AG08396 (cell line): ENCODE data around the gene PCDHA3.
"Not testable (repeated sequence)": the region's sequence is repeated elsewhere in the genome, so short reads cannot be mapped to it uniquely, and the experiment has no call there.

Source experiments
- DNase-seq: peaks from one replicate; pipeline ENCODE4 v3.0.0; 2012; ENCODE audit warnings: low spot score, mixed read lengths

The PCDHA3 gene

DNA sequence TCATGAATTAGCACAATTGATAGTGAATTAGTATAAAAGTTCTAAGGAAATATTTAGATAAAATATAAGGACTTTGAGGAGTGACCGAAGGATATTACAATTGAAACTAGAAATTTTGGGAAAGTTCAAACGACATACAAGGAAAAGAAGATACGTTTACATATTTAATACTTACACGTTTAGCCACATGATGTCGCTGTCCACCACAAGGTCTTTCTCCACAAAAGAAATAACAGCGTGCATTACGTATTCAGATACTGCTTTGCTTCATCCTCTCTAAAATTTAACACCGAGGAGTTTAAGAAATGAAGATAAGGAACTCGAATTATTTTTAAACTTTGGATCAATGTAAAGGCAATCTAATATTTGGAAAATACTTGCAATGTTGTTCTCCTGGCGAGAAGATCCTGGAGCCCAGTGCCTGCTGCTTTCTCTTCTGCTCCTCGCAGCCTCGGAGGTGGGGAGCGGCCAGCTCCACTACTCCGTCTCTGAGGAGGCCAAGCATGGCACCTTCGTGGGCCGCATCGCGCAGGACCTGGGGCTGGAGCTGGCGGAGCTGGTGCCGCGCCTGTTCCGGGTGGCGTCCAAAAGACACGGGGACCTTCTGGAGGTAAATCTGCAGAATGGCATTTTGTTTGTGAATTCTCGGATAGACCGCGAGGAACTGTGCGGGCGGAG, at the start of gene PCDHA3:
PCDHA3 (plus strand) TSS at position 242 of the 678 bp plus-strand sequence.
- DNase-seq, result peak; percentile 46

GRCh38 chr5:140753561-140753960, 47.3 kb upstream of the PCDHA3 start:
- no peak for DNase-seq

- DNase-seq, result no peak
Observed at GRCh38 chr5:140764177-140764973, 36.5 kb upstream of the PCDHA3 start.

GRCh38 chr5:140767444-140767843, 33.4 kb upstream of the PCDHA3 start:
- no peak for DNase-seq

- no peak for DNase-seq
Observed at GRCh38 chr5:140780512-140780911, 20.3 kb upstream of the PCDHA3 start.

DNA sequence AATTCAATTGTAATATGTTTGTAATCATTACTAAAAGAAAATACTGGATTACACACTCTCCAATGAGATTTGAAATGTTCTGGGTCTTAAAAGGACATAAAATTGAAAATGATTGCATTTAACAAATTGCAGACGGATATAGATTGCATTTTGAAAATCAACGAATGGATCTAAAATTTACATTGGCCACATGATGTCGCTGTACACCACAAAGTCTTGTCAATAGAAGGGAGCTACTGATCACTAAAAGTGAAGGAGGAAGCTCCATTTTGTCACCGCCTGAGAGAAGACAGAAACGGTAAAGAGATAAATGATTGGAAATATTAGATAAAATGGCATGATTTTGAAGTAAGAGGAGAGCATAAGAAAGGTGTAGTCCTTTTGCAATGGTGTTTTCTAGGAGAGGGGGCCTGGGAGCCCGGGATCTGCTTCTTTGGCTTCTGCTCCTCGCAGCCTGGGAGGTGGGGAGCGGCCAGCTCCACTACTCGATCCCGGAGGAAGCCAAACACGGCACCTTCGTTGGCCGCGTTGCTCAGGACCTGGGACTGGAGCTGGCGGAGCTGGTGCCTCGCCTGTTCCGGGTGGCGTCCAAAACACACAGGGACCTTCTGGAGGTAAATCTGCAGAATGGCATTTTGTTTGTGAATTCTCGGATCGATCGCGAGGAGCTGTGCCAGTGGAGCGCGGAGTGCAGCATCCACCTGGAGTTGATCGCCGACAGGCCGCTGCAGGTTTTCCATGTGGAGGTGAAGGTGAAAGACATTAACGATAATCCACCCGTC, 14.8 kb upstream of the PCDHA3 start, which contains the start of gene PCDHA1:
PCDHA1 (plus strand) TSS at position 236 of the 782 bp plus-strand sequence.
- DNase-seq, result no peak

DNA sequence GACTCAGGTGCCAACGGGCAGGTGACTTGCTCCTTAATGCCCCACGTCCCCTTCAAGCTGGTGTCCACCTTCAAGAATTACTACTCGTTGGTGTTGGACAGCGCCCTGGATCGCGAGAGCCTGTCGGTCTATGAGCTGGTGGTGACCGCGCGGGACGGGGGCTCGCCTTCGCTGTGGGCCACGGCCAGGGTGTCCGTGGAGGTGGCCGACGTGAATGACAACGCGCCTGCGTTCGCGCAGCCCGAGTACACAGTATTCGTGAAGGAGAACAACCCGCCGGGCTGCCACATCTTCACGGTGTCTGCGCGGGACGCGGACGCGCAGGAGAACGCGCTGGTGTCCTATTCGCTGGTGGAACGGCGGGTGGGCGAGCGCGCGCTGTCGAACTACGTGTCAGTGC, 13.4 kb upstream of the PCDHA3 start:
- not testable (repeated sequence) for DNase-seq

DNA sequence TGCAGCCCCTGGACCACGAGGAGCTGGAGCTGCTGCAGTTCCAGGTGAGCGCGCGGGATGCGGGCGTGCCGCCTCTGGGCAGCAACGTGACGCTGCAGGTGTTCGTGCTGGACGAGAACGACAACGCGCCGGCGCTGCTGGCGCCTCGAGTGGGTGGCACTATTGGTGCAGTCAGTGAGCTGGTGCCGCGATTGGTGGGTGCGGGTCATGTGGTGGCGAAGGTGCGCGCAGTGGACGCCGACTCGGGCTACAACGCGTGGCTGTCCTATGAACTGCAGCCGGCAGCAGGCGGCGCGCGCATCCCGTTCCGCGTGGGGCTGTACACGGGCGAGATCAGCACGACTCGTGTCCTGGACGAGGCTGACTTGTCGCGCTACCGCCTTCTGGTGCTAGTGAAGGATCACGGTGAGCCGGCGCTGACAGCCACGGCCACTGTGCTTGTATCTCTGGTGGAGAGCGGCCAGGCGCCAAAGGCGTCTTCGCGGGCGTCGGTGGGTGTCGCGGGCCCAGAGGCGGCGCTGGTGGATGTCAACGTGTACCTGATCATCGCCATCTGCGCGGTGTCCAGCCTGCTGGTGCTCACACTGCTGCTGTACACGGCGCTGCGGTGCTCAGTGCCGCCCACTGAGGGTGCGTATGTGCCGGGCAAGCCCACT, 12.9 kb upstream of the PCDHA3 start:
- not testable (repeated sequence) for DNase-seq

DNA sequence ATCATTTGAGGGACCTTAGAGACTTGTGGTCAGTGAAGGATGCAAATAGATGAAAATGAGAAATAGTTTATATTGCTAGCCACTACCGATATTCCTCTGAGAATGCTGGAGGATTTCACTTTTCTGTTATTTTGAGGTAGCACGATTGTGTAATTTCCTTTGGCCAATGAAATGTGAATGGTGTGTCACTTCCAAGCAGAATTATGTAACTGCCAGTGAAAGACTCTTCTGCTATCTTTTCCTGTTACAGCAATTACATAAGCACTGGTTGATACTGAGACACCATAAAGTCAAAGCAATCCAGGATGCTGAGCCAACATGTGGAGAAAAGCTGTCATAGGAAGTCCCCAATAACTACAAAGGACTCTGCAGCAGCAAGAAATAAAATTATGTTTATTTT, 9.8 kb upstream of the PCDHA3 start:
- DNase-seq, result no peak

DNA sequence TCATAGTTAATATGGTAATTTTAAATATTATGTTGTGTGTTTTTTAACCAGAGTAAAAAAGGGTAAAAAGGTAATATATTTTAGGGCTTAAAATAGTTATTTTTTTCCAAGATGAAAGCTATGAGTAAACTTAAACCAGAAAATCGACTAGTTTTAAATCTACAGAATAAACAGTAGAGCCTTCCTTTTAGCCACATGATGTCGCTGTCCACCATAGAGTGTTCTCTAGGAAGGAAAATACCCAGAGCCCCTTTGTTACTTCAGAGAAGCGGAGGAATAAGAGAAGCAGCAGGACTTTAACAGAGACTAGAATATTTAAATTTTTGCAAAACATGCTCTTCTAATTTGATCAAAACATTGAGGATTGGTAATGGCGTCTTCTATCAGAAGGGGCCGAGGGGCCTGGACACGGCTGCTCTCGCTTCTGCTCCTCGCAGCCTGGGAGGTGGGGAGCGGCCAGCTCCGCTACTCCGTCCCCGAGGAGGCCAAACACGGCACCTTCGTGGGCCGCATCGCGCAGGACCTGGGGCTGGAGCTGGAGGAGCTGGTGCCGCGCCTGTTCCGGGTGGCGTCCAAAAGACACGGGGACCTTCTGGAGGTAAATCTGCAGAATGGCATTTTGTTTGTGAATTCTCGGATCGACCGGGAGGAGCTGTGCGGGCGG, 6.1 kb upstream of the PCDHA3 start, which contains the start of gene PCDHA2:
PCDHA2 (plus strand) TSS at position 258 of the 664 bp plus-strand sequence.
- DNase-seq, result peak; percentile 38

DNA sequence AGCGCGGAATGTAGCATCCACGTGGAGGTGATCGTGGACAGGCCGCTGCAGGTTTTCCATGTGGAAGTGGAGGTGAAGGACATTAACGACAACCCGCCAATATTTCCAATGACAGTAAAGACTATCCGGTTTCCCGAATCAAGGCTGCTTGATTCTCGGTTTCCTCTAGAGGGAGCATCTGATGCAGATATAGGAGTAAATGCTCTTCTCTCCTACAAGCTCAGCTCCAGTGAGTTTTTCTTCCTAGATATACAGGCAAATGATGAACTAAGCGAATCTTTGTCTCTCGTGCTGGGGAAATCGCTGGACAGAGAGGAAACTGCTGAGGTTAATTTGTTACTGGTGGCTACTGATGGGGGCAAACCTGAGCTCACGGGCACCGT, 5.6 kb upstream of the PCDHA3 start:
- DNase-seq, result peak; percentile 62

- DNase-seq, result not testable (repeated sequence)
Observed at GRCh38 chr5:140796072-140796717, 4.7 kb upstream of the PCDHA3 start.

- no peak for DNase-seq
Observed at GRCh38 chr5:140796718-140797095, 4.2 kb upstream of the PCDHA3 start.

- peak; percentile 61 for DNase-seq
Observed at GRCh38 chr5:140801494-140801841, 611 bp downstream of the PCDHA3 start.

GRCh38 chr5:140802381-140802780, 1.5 kb downstream of the PCDHA3 start:
- DNase-seq, result not testable (repeated sequence)

- DNase-seq, result no peak
Observed at GRCh38 chr5:140802781-140803271, 2.0 kb downstream of the PCDHA3 start.

DNA sequence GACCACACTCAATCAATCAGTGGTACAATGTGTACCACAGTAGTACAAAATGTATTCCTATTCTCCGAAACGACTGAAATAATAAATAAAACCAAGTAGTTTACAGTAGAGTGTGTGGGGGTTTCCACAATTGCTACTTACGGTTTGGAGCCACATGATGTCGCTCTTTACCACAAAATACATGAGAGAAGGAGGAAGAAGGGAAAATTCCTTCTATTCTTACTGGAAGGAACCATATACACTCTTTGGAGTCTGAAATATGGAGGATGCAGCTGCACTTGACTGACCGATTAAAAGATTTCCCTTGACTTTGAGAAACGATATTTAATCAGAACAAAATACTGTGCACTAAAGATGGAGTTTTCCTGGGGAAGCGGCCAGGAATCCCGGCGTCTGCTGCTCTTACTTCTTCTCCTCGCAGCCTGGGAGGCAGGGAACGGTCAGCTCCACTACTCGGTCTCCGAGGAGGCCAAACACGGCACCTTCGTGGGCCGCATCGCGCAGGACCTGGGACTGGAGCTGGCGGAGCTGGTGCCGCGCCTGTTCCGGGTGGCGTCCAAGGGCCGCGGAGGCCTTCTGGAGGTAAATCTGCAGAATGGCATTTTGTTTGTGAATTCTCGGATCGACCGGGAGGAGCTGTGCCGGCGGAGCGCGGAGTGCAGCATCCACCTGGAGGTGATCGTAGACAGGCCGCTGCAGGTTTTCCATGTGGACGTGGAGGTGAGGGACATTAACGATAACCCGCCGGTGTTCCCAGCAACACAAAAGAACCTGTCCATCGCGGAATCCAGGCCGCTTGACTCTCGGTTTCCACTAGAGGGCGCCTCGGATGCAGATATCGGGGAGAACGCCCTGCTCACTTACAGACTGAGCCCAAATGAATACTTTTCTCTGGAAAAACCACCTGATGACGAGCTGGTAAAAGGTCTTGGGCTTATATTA, 6.2 kb downstream of the PCDHA3 start, which contains the start of gene PCDHA4:
PCDHA4 (plus strand) TSS at position 235 of the 942 bp plus-strand sequence.
- peak; percentile 37 for DNase-seq

- not testable (repeated sequence) for DNase-seq
Observed at GRCh38 chr5:140808241-140808888, 7.5 kb downstream of the PCDHA3 start.

DNA sequence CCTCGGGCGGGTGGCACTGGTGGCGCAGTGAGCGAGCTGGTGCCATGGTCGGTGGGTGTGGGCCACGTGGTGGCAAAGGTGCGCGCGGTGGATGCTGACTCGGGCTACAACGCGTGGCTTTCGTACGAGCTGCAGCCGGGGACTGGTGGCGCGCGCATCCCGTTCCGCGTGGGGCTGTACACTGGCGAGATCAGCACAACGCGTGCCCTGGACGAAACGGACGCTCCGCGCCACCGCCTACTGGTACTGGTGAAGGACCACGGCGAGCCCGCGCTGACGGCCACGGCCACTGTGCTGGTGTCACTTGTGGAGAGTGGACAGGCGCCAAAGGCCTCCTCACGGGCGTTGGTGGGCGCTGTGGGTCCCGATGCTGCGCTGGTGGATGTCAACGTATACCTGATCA, 8.0 kb downstream of the PCDHA3 start:
- no peak for DNase-seq
